ENCODE measurements around the gene FXYD5.

The FXYD5 gene

GRCh38 chr19:35168196-35168595, 13.7 kb downstream of the FXYD5 start:
- Histone ChIP-seq H3K4me2 (ENCODE audit: low read depth, low read length, poor library complexity, severe bottlenecking) (peak overlapping the region; percentile 56), H3F3A (ENCODE audit: low read depth) (peaks cover 9% of the 10 kb centered on the region; the same call in 1 of the 2 replicates), H3K36me3 (ENCODE audit: insufficient read depth, low read length) (peaks cover 55% of the 10 kb centered on the region)

GRCh38 chr19:35169221-35169995, 14.9 kb downstream of the FXYD5 start:
- Histone ChIP-seq H3K9me3 (ENCODE audit: insufficient read depth, low read depth, low read length) (peaks cover 7% of the 10 kb centered on the region; the same call in 1 of the 2 replicates), H4K20me1 (ENCODE audit: insufficient read depth, low read length, poor library complexity, severe bottlenecking) (no peaks in the 10 kb centered on the region), H2AFZ (ENCODE audit: low read length) (no peak overlapping the region), H3K4me3 (ENCODE audit: low read length, poor library complexity, severe bottlenecking) (no peak overlapping the region), H3F3A (ENCODE audit: low read depth) (peaks cover 9% of the 10 kb centered on the region; the same call in 1 of the 2 replicates), H3K4me1 (ENCODE audit: insufficient read depth, low read length, poor library complexity, severe bottlenecking) (peaks cover 37% of the 10 kb centered on the region), H3K9me2 (replicated peaks; ENCODE audit: low read depth, low read length) (no peaks in the 10 kb centered on the region), H3K36me3 (ENCODE audit: insufficient read depth, low read length) (peaks cover 46% of the 10 kb centered on the region), H3K9ac (ENCODE audit: low read depth, low read length, poor library complexity, severe bottlenecking) (no peak overlapping the region), H3K27me3 (ENCODE audit: insufficient read depth, low read length, poor library complexity, severe bottlenecking) (no peaks in the 10 kb centered on the region), H3K4me2 (ENCODE audit: low read depth, low read length, poor library complexity, severe bottlenecking) (no peak overlapping the region), H3K79me2 (ENCODE audit: insufficient read depth, low read length) (no peaks in the 10 kb centered on the region)
- TF ChIP-seq EZH2phosphoT487 (IDR thresholded peaks at IDR 0.05; ENCODE audit: borderline replicate concordance) (no peak), CTCF (conservative IDR thresholded peaks at IDR 0.05; ENCODE audit: low read length) (no peak)

More at GRCh38 chr19:35168196-35168595, 13.7 kb downstream of the FXYD5 start:
- no peak overlapping the region for H3K4me3 ChIP-seq (ENCODE audit: low read length, poor library complexity, severe bottlenecking)
- H3K9me2 ChIP-seq (replicated peaks; ENCODE audit: low read depth, low read length), result no peaks in the 10 kb centered on the region
- H3K9me3 ChIP-seq (ENCODE audit: insufficient read depth, low read depth, low read length), result peaks cover 7% of the 10 kb centered on the region; the same call in 1 of the 2 replicates
- H3K4me1 ChIP-seq (ENCODE audit: insufficient read depth, low read length, poor library complexity, severe bottlenecking), result peaks cover 37% of the 10 kb centered on the region
- H3K9ac ChIP-seq (ENCODE audit: low read depth, low read length, poor library complexity, severe bottlenecking), result peak overlapping the region; percentile 13
- H4K20me1 ChIP-seq (ENCODE audit: insufficient read depth, low read length, poor library complexity, severe bottlenecking), result no peaks in the 10 kb centered on the region
- TF ChIP-seq EZH2phosphoT487 (IDR thresholded peaks at IDR 0.05; ENCODE audit: borderline replicate concordance) (no peak), CTCF (conservative IDR thresholded peaks at IDR 0.05; ENCODE audit: low read length) (no peak)
- H3K79me2 ChIP-seq (ENCODE audit: insufficient read depth, low read length), result no peaks in the 10 kb centered on the region
- H3K27me3 ChIP-seq (ENCODE audit: insufficient read depth, low read length, poor library complexity, severe bottlenecking), result no peaks in the 10 kb centered on the region
- no peak overlapping the region for H2AFZ ChIP-seq (ENCODE audit: low read length)

GRCh38 chr19:35170359-35171061, 16.0 kb downstream of the FXYD5 start:
- Histone ChIP-seq H3K9ac (ENCODE audit: low read depth, low read length, poor library complexity, severe bottlenecking) (no peak overlapping the region), H3K9me3 (ENCODE audit: insufficient read depth, low read depth, low read length) (peaks cover 7% of the 10 kb centered on the region; the same call in 1 of the 2 replicates), H2AFZ (ENCODE audit: low read length) (no peak overlapping the region), H3K9me2 (replicated peaks; ENCODE audit: low read depth, low read length) (no peaks in the 10 kb centered on the region), H3K4me2 (ENCODE audit: low read depth, low read length, poor library complexity, severe bottlenecking) (no peak overlapping the region), H3F3A (ENCODE audit: low read depth) (peaks cover 9% of the 10 kb centered on the region; the same call in 1 of the 2 replicates), H3K36me3 (ENCODE audit: insufficient read depth, low read length) (peaks cover 35% of the 10 kb centered on the region), H3K4me3 (ENCODE audit: low read length, poor library complexity, severe bottlenecking) (no peak overlapping the region), H3K79me2 (ENCODE audit: insufficient read depth, low read length) (no peaks in the 10 kb centered on the region), H4K20me1 (ENCODE audit: insufficient read depth, low read length, poor library complexity, severe bottlenecking) (no peaks in the 10 kb centered on the region), H3K27me3 (ENCODE audit: insufficient read depth, low read length, poor library complexity, severe bottlenecking) (no peaks in the 10 kb centered on the region), H3K4me1 (ENCODE audit: insufficient read depth, low read length, poor library complexity, severe bottlenecking) (peaks cover 37% of the 10 kb centered on the region)
- TF ChIP-seq CTCF (conservative IDR thresholded peaks at IDR 0.05; ENCODE audit: low read length) (no peak), EZH2phosphoT487 (IDR thresholded peaks at IDR 0.05; ENCODE audit: borderline replicate concordance) (no peak)

Data from Loucy (cell line).